ENCODE measurements around the gene MSL2. TPM values are rescaled to one million over a fixed set of nuclear protein-coding genes. Genes with fewer than 3 reads are reported as not detected.
"Not testable (repeated sequence)": the region's sequence is repeated elsewhere in the genome, so short reads cannot be mapped to it uniquely, and the experiment has no call there.

MSL2 gene
- total RNA-seq, 2 donors from 2014 or later, result 19.0 to 21.6 TPM

DNA sequence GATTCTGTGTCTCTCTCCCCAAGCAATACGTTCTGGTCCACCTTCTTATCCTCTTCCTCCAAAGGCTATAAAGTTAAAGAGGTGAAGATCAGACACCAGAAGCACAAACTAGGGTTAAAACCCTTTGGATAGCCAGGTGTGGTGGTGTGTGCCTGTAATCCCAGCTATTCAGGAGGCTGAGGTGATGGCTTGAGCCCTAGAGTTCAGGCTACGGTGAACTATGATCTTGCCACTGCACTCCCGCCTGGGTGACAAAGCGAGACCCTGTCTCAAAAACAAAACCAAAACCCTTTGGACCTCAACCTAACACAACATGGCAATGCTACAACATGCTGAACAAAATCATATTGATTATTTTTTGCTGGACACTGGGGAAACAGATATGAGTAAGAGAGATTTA lies 43.2 kb downstream of the MSL2 start:
- intact Hi-C loops (cut with DNase I), result no loop called here
- DNase-seq, result no peak
- no peak for ATAC-seq

DNA sequence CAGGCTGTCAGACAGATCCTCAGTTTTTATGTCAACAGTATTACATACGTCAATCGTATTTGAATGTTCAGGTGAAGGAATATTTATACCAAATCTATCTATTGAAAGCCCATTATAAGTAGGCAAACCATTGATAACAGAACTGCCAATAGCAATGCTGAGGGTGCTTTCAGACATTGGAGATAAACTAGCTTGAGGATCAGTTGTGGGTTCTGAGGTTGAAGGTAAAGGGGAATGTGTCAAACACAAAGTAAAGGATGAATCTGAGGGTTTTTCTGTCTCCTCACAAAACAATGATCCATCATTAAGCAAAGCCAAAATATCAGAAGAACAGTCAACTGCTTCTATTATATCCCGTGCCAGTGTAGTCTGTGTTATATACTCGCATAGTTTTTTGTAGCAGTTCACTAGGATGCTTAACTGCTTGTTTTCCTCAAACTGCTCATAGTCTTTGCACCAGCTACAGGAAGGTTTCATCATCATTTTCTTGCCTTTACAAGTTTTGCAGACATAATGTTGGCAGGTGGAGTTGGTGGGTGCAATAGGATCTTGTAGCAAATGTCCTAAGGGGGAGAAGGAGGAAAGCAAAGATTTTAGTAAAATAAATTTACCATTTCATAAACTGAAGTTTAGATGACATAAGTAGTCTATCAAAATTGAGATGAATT lies 43.8 kb downstream of the MSL2 start:
- ATAC-seq, result no peak
- intact Hi-C loops (cut with DNase I), result no loop called here

GRCh38 chr3:136151219-136151618 lies 44.9 kb downstream of the MSL2 start:
- DNase-seq (no peak), ATAC-seq (no peak)
- intact Hi-C loops (cut with DNase I), result no loop called here

More for the DNA sequence above, 43.8 kb downstream of the MSL2 start:
- no peak for DNase-seq

DNA sequence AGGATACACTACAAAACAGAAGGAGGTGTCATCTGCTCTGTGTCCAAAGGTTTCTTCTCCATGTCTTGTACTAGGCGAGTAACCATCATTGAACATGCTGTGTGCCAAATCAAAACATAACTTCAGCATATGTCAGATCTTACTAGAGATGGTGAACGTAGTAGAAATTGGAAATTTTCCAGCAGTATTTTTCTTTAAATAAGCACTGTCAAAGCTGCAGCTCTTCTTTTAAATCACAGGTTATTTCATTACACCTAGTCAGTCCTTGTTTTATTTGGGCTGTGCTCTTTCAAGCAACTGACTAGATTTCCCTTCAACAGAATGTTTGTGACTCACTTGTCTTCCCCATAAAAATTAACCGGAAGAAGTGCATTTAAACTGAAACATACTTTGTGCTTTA lies 46.5 kb downstream of the MSL2 start:
- ATAC-seq, result peak in 1 of 2 donors; percentile 20
- intact Hi-C loops (cut with DNase I), result loop anchor here in 1 of 2 donors (10.0 kb wide), 1 partner anchor 45 kb away; the partner anchor contains the start of gene MSL2

DNA sequence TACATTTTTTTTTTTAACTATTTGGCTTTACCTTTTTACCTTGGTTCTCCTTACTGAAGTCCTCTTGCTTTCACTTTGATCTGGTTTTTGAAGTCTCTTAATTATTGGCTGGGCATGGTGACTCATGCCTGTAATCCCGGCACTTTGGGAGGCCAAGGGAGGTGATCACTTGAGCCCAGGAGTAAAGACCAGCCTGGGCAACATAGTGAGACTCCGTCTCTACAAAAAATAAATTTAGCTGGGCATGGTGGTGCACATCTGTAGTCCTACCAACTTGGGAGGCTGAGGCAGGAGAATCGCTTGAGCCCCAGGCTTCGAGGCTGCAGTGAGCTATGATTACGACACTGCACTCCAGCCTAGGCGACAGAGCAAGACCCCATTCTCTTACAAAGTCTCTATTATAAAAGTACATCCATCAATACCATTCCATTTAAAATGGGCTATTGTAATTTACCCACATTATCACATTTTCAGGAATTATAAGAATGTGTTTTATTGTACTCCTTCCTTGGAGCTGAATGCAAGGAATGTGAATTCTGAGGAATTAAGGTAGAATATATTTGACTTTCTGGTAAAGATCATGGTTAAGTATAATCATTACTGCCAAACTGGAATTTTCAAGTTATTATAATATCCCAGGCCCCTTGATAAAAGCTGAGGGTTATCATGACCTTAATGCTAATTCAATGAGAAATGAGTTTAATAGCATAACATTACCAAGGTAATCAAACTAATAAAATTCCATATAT lies 49.0 kb downstream of the MSL2 start:
- DNase-seq (no peak), ATAC-seq (no peak)
- intact Hi-C loops (cut with DNase I), result loop anchor here in 1 of 2 donors (10.0 kb wide), 1 partner anchor 48 kb away; the partner anchor contains the start of gene MSL2

More for the DNA sequence above, 46.5 kb downstream of the MSL2 start:
- no peak for DNase-seq

- ATAC-seq, DNase-seq: not testable (repeated sequence)
- intact Hi-C loops (cut with DNase I), result loop anchor here in 1 of 2 donors (10.0 kb wide), 1 partner anchor 50 kb away; the partner anchor contains the start of gene MSL2
These were observed 51.7 kb downstream of the MSL2 start for GRCh38 chr3:136144397-136144796.

DNA sequence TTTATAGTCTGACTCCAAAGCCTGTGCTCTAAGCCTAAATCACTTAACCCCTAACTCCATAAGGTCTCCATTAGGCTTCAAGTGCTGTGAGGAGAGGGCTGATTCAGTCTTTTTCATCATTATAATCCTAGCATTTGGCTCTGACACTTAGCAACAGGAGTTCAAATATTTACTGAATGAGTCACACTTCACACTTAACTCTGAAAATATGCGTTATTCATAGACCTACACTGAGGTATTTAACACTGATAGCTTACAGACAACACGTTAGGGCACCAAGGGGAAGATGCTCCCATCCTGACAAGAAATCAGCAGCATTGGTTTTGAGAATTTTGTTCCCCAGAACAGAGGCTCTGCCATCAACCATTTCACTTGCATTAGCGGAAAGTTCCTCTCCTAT lies 53.5 kb downstream of the MSL2 start:
- peak; percentile 73 to 89 for ATAC-seq

DNA sequence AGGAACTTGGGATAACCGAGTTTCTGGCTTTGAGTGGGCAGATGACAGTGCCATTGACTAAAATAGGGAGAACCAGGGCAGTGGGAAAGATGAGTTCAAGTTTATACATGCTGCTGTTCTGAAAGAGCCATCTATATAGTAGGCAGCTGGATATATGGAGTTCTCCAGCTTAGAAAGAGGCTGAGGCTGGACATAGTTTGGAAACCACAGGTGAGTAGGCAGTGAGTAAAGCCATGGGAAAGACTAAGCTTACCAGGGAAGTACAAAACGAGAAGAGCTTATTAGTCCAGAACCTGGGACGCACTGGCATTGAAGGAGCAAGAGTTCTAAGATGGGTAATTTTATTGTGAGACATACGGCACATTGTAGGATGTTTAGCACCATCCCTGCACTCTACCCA lies 54.2 kb downstream of the MSL2 start:
- intact Hi-C loops (cut with DNase I), result loop anchor here in 1 of 2 donors (10.0 kb wide), 1 partner anchor 53 kb away; the partner anchor contains the start of gene MSL2
- DNase-seq (no peak), ATAC-seq (peak in 1 of 2 donors; percentile 7)

More for the DNA sequence above, 53.5 kb downstream of the MSL2 start:
- DNase-seq, result no peak
- intact Hi-C loops (cut with DNase I), result loop anchor here in 1 of 2 donors (10.0 kb wide), 1 partner anchor 52 kb away; the partner anchor contains the start of gene MSL2

GRCh38 chr3:136141291-136141785 lies 54.8 kb downstream of the MSL2 start:
- DNase-seq (no peak), ATAC-seq (no peak)
- intact Hi-C loops (cut with DNase I), result loop anchor here in 1 of 2 donors (10.0 kb wide), 1 partner anchor 53 kb away; the partner anchor contains the start of gene MSL2

DNA sequence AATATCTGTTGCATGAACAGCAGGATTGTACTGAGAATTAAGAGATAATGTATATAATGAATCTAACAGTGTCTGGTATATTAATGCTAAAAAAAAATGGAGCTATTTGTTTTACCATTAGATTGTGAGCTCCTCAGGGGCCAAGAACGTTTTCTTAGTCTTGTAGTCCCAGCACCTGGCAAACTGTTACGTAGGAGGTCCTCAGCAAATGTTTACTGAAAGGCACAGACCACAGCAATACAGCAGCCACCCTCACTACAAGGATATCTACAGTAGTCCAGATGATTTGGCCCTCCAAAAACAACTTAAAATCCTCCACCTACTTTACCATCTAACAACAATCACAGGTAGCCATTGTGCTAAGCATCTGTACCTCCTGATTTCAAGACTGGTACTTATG lies 59.7 kb downstream of the MSL2 start:
- no peak for DNase-seq
- intact Hi-C loops (cut with DNase I), result no loop called here
- ATAC-seq, result no peak

DNA sequence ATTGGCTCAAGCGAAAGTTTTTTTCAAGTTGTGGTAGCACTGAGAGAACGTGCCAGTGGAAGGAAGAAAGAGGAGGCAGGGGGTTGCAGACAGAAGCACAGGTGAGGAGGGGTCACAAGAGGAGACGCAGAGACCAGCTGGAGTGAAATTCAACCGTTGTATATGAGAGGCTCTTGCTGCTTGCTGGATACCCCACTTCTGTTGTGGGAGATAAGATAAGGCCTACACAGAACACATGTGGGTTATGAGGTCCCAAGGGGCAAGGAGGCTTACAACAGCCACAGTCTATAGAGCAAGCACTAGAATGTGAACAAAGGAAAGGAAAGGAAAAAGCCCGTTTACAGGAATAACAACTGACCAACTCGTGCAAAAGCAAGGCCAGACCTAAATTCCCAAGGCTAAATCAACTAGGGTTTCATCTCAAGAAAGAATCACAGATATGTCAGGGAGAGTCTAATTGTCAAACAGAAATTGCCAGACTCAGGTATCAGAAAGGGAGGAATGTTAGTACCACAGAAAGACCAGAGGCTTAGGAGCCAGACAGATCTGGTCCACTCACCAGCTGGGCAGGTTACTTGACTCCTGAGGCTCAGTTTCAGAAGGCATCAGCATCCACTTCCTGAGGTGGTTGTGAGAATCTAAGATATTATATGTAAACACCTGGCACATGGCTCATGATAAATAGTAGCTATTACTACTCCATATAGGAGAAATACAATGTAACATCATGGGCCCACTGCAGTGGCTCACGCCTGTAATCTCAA lies 60.9 kb downstream of the MSL2 start:
- no peak for DNase-seq
- intact Hi-C loops (cut with DNase I), result no loop called here
- ATAC-seq, result no peak

GRCh38 chr3:136134091-136134490 lies 62.0 kb downstream of the MSL2 start:
- DNase-seq (no peak), ATAC-seq (no peak)
- intact Hi-C loops (cut with DNase I), result no loop called here

- intact Hi-C loops (cut with DNase I); DNase-seq; ATAC-seq: not testable (repeated sequence)
These were observed 64.5 kb downstream of the MSL2 start for GRCh38 chr3:136131647-136132046.

DNA sequence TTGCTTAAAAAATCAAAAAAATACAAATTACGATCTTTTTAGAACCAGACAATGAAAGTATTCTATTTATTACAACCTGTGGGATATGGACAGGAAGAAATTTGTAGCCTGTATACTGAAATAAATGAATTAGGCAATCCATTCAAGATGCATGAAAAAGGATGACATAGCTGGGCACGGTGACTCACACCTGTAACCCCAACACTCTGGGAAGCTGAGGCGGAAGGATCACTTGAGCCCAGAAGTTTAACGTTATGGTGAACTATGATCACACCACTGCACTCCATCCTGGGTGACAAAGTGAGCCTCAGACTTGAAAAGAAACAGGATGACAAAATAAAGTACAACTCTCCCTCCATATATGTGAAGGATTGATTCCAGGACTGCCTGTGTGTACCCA lies 74.1 kb downstream of the MSL2 start:
- intact Hi-C loops (cut with DNase I), result no loop called here
- DNase-seq, result no peak
- no peak for ATAC-seq

DNA sequence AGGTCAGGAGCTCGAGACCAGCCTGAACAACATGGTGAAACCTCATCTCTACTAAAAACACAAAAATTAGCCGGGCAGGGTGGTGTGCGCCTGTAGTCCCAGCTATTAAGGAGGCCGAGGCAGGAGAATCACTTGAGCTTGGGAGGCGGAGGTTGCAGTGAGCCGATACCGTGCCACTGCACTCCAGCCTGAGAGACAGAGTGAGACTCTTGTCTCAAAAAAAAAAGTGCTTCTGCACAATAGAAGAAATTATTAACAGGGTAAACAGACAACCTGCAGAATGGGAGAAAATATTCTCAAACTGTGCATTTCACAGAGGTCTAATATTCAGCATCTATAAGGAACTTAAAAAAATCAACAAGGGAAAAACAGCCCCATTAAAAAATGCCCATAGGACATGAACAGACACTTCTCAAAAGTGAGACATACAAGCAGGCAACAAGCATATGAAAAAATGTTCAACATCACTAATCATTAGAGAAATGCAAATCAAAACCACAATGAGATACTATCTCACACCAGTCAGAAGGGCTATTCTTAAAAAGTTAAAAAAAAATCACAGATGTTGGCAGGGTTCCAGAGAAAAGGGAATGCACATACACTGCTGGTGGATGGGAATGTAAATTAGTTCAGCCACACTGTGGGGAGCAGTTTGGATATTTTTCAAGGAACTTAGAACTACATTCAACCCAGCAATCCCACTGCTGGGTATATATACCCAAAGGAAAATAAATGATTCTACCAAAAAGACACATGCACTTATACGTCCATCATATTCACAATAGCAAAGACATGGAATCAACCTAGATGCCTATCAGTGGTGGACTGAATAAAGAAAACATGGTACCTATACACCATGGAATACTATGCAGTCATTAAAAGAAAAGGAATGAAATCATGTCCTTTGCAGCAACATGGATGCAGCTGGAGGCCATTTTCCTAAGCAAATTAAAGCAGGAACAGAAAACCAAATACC lies 75.5 kb downstream of the MSL2 start:
- DNase-seq (no peak), ATAC-seq (no peak)
- intact Hi-C loops (cut with DNase I), result no loop called here

DNA sequence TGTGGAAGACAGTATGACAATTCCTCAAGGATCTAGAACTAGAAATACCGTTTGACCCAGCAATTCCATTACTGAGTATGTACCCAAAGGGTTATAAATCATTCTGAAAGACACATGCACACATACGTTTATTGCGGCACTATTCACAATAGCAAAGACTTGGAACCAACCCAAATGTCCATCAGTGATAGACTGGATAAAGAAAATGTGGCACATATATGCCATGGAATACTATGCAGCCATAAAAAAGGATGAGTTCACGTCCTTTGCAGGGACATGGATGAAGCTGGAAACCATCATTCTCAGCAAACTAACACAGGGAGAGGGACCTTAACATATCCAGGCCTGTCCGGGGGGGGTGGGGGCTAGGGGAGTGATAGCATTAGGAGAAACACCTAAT lies 76.4 kb downstream of the MSL2 start:
- intact Hi-C loops (cut with DNase I); ATAC-seq; DNase-seq: not testable (repeated sequence)

GRCh38 chr3:136119332-136119731 lies 76.8 kb downstream of the MSL2 start:
- ATAC-seq; DNase-seq; intact Hi-C loops (cut with DNase I): not testable (repeated sequence)

GRCh38 chr3:136114421-136114820 lies 81.7 kb downstream of the MSL2 start:
- intact Hi-C loops (cut with DNase I), result no loop called here
- no peak for ATAC-seq
- DNase-seq, result no peak
